ENCODE measurements around the gene NUP210.

Gene NUP210

GRCh38 chr3:13316603-13317002 is 103.5 kb downstream of the NUP210 start:
- no peak overlapping the region for H3K4me3 ChIP-seq (IDR thresholded peaks at IDR 0.05; ENCODE audit: insufficient read depth, low read depth, low read length)
- H3K27me3 ChIP-seq (ENCODE audit: insufficient read depth, low read depth), result no peaks in the 10 kb centered on the region
- no peak overlapping the region for H3K27ac ChIP-seq
- no peak overlapping the region for H2AFZ ChIP-seq (ENCODE audit: low read depth)
- no peak overlapping the region for H3K9ac ChIP-seq
- H3K4me1 ChIP-seq (ENCODE audit: low read depth, poor library complexity, severe bottlenecking), result no peaks in the 10 kb centered on the region
- H3K4me2 ChIP-seq, result no peak overlapping the region
- H3K36me3 ChIP-seq (ENCODE audit: insufficient read depth), result no peaks in the 10 kb centered on the region
- no peak for TF ChIP-seq CTCF (conservative IDR thresholded peaks at IDR 0.05; ENCODE audit: low read depth, low read length)
- no peaks in the 10 kb centered on the region for H3K79me2 ChIP-seq (ENCODE audit: insufficient read depth, low read depth)
- H4K20me1 ChIP-seq (ENCODE audit: insufficient read depth), result no peaks in the 10 kb centered on the region

GRCh38 chr3:13314877-13315276 is 105.2 kb downstream of the NUP210 start:
- Histone ChIP-seq H3K79me2 (ENCODE audit: insufficient read depth, low read depth) (no peaks in the 10 kb centered on the region), H3K36me3 (ENCODE audit: insufficient read depth) (no peaks in the 10 kb centered on the region), H3K9ac (no peak overlapping the region), H3K4me2 (no peak overlapping the region), H4K20me1 (ENCODE audit: insufficient read depth) (no peaks in the 10 kb centered on the region), H3K27me3 (ENCODE audit: insufficient read depth, low read depth) (no peaks in the 10 kb centered on the region), H3K4me3 (IDR thresholded peaks at IDR 0.05; ENCODE audit: insufficient read depth, low read depth, low read length) (no peak overlapping the region), H2AFZ (ENCODE audit: low read depth) (no peak overlapping the region), H3K4me1 (ENCODE audit: low read depth, poor library complexity, severe bottlenecking) (no peaks in the 10 kb centered on the region), H3K27ac (no peak overlapping the region)
- TF ChIP-seq CTCF (conservative IDR thresholded peaks at IDR 0.05; ENCODE audit: low read depth, low read length), result no peak

- Histone ChIP-seq H3K4me2 (no peak overlapping the region), H3K36me3 (ENCODE audit: insufficient read depth) (no peaks in the 10 kb centered on the region), H3K9ac (no peak overlapping the region), H4K20me1 (ENCODE audit: insufficient read depth) (no peaks in the 10 kb centered on the region), H2AFZ (ENCODE audit: low read depth) (no peak overlapping the region), H3K4me1 (ENCODE audit: low read depth, poor library complexity, severe bottlenecking) (peaks cover 4% of the 10 kb centered on the region), H3K4me3 (IDR thresholded peaks at IDR 0.05; ENCODE audit: insufficient read depth, low read depth, low read length) (no peak overlapping the region), H3K27ac (no peak overlapping the region), H3K27me3 (ENCODE audit: insufficient read depth, low read depth) (no peaks in the 10 kb centered on the region), H3K79me2 (ENCODE audit: insufficient read depth, low read depth) (no peaks in the 10 kb centered on the region)
- no peak for TF ChIP-seq CTCF (conservative IDR thresholded peaks at IDR 0.05; ENCODE audit: low read depth, low read length)
Observed at GRCh38 chr3:13313813-13314212, 106.3 kb downstream of the NUP210 start.

- Histone ChIP-seq H3K36me3 (ENCODE audit: insufficient read depth) (no peaks in the 10 kb centered on the region), H4K20me1 (ENCODE audit: insufficient read depth) (no peaks in the 10 kb centered on the region), H3K4me3 (IDR thresholded peaks at IDR 0.05; ENCODE audit: insufficient read depth, low read depth, low read length) (no peak overlapping the region), H3K4me1 (ENCODE audit: low read depth, poor library complexity, severe bottlenecking) (peaks cover 6% of the 10 kb centered on the region), H3K79me2 (ENCODE audit: insufficient read depth, low read depth) (no peaks in the 10 kb centered on the region), H3K9ac (no peak overlapping the region), H3K27ac (no peak overlapping the region), H3K4me2 (no peak overlapping the region), H3K27me3 (ENCODE audit: insufficient read depth, low read depth) (no peaks in the 10 kb centered on the region), H2AFZ (ENCODE audit: low read depth) (no peak overlapping the region)
- no peak for TF ChIP-seq CTCF (conservative IDR thresholded peaks at IDR 0.05; ENCODE audit: low read depth, low read length)
Observed at GRCh38 chr3:13309004-13309403, 111.1 kb downstream of the NUP210 start.
